ENCODE data around the gene PLPP7.
"Not testable (repeated sequence)": the region's sequence is repeated elsewhere in the genome, so short reads cannot be mapped to it uniquely, and the experiment has no call there.

DNA sequence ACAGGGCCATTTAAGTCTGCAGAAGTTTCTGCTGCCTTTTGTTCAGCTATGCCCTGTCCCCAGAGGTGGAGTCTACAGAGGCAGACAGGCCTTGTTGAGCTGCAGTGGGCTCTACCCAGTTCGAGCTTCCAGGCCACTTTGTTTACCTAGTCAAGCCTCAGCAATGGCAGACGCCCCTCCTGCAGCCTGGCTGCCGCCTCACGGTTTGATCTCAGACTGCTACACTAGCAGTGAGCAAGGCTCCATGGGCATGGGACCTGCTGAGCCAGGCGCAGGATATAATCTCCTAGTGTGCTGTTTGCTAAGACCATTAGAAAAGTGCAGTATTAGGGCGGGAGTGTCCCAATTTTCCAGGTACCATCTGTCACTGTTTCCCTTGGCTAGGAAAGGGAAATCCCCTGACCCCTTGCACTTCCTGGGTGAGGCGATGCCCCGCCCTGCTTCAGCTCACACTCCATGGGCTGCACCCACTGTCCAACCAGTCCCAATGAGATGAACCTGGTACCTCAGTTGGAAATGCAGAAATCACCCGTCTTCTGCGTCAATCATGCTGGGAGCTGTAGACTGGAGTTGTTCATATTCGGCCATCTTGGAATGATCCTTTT lies 55.5 kb downstream of the PLPP7 start:
- TF ChIP-seq, protein P1, sequence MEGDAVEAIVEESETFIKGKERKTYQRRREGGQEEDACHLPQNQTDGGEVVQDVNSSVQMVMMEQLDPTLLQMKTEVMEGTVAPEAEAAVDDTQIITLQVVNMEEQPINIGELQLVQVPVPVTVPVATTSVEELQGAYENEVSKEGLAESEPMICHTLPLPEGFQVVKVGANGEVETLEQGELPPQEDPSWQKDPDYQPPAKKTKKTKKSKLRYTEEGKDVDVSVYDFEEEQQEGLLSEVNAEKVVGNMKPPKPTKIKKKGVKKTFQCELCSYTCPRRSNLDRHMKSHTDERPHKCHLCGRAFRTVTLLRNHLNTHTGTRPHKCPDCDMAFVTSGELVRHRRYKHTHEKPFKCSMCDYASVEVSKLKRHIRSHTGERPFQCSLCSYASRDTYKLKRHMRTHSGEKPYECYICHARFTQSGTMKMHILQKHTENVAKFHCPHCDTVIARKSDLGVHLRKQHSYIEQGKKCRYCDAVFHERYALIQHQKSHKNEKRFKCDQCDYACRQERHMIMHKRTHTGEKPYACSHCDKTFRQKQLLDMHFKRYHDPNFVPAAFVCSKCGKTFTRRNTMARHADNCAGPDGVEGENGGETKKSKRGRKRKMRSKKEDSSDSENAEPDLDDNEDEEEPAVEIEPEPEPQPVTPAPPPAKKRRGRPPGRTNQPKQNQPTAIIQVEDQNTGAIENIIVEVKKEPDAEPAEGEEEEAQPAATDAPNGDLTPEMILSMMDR (IDR thresholded peaks at IDR 0.05), result not testable (repeated sequence)
- TF ChIP-seq FOXM1 (IDR thresholded peaks at IDR 0.05; ENCODE audit: low read depth); RAD21 (IDR thresholded peaks at IDR 0.05; ENCODE audit: low read length); FOSL2 (IDR thresholded peaks at IDR 0.05; ENCODE audit: borderline replicate concordance, low read depth); POLR2AphosphoS5 (IDR thresholded peaks at IDR 0.05; ENCODE audit: low read depth, low read length): not testable (repeated sequence)
- TF ChIP-seq, protein P2, sequence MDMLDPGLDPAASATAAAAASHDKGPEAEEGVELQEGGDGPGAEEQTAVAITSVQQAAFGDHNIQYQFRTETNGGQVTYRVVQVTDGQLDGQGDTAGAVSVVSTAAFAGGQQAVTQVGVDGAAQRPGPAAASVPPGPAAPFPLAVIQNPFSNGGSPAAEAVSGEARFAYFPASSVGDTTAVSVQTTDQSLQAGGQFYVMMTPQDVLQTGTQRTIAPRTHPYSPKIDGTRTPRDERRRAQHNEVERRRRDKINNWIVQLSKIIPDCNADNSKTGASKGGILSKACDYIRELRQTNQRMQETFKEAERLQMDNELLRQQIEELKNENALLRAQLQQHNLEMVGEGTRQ (IDR thresholded peaks at IDR 0.05; ENCODE audit: borderline replicate concordance, low read depth, low read length), result not testable (repeated sequence)
- TF ChIP-seq, protein P3, sequence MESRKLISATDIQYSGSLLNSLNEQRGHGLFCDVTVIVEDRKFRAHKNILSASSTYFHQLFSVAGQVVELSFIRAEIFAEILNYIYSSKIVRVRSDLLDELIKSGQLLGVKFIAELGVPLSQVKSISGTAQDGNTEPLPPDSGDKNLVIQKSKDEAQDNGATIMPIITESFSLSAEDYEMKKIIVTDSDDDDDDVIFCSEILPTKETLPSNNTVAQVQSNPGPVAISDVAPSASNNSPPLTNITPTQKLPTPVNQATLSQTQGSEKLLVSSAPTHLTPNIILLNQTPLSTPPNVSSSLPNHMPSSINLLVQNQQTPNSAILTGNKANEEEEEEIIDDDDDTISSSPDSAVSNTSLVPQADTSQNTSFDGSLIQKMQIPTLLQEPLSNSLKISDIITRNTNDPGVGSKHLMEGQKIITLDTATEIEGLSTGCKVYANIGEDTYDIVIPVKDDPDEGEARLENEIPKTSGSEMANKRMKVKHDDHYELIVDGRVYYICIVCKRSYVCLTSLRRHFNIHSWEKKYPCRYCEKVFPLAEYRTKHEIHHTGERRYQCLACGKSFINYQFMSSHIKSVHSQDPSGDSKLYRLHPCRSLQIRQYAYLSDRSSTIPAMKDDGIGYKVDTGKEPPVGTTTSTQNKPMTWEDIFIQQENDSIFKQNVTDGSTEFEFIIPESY (IDR thresholded peaks at IDR 0.05; ENCODE audit: borderline replicate concordance, low read depth), result not testable (repeated sequence)

Measured in SK-N-SH (cell line).